Thoracic aorta endothelial cell (primary cell): ENCODE measurements around the gene ABO. TPM values are rescaled to one million over a fixed set of nuclear protein-coding genes. Genes with fewer than 3 reads are reported as not detected.

ENCODE experiments used
- small RNA-seq: library from RNA; depleted of rRNA; stranded (forward); fragments of <200 nt; gene quantifications from one replicate; pipeline ENCODE3, GENCODE V24; 2012
- total RNA-seq: library from RNA; depleted of rRNA; stranded (reverse); fragments of >200 nt; gene quantifications from 2 replicates; pipeline ENCODE4 v1.2.3, GENCODE V29; 2012

ABO gene
- total RNA-seq, result 0.13 and 0.22 TPM in 2 replicates

DNA sequence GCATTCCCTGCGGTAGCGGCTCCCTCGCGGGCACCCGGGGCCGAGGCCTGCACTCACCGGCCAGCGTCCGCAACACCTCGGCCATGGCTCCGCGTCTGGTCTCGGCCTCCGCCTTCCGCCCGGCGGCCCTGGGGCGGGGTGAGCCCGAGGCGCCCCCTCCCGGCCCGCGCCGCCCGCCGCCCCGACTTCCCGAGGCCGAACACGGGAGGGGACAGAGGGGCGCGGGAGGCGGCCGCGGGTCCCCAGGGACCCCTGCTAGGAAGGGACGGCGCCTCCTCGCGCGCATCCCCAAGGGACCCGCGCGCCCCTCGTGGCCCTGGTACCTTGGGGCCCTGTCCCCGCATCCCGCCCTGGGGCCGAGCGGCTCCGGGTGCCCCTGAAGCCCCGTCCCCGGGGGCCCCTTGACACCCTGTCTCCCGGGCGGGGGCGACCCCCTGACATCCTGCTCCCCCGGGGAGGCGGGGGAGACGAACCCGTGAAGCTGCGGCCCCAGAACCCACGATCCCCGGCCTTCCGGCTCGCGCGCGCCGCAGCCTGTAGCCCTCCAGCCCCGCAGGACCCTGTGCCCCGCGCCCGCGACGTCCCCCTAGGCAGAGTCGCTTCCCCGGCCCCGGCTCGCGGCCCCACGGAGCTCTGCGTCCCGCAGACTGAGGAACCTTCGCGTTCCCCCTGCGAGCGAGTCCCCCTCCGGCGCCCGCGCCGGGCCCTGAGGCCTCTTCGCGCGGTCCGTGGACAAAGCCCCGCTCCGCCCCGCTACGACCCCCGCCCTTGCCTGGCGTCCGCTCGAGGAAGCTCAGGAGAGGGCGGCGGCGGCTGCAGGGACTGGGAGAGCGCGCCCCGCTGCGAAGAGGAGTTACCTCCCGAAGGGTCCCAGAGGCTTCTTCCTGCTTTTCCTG, at the start of gene ABO:
ABO (minus strand) TSS at position 97 of the 896 bp plus-strand sequence.

DNA sequence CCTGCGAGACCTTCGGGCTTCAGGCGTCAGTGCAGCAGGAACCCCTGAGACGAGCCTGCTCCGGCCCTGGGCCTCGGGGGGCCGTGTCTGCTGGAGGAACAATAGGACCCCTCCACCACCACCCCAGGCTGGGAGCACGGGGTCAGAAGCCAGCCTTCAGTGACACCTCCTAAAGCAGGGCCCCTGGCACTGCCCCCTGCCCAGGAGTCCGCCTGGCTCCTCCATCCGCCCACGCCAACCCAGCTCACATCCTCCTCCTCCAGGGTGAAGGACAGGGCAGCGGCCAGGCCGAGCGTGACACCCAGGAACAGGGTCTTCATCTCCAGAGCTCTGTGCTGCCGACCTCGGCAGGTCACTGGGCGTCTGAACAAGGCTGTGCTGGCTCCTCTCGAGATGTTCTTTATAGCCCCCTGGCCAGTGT, 66.1 kb downstream of the ABO start, which contains the start of gene OBP2B:
OBP2B (minus strand) TSS at position 371 of the 421 bp plus-strand sequence; CDS start at position 320, 51 bp downstream.

Small RNA genes lying within 50 kb of the gene (small RNA-seq; reads per million reads assigned to genes)
- not detected for gene RF00019

Other genes with a start within 250 kb of the ABO start
- gene GTF3C5, start 244.2 kb downstream of the ABO start, total RNA-seq, result 44.3 and 57.2 TPM in 2 replicates
- gene CEL, start 213.2 kb downstream of the ABO start, total RNA-seq, result 0.14 and 0.53 TPM in 2 replicates
- 32.0 and 35.2 TPM in 2 replicates for gene RALGDS, start 154.0 kb downstream of the ABO start, total RNA-seq
- 12.5 and 14.1 TPM in 2 replicates for gene GBGT1, start 111.3 kb downstream of the ABO start, total RNA-seq
- gene OBP2B, start 66.0 kb downstream of the ABO start, total RNA-seq, result not detected in 2 replicates
- gene SURF6, start 61.0 kb upstream of the ABO start, total RNA-seq, result 11.0 and 11.3 TPM in 2 replicates
- 13.8 and 19.4 TPM in 2 replicates for gene MED22, start 72.9 kb upstream of the ABO start, total RNA-seq
- gene RPL7A, start 73.0 kb upstream of the ABO start, total RNA-seq, result 2,011 and 2,560 TPM in 2 replicates
- gene SURF1, start 81.3 kb upstream of the ABO start, total RNA-seq, result 11.3 and 21.5 TPM in 2 replicates
- 10.6 and 14.2 TPM in 2 replicates for gene SURF2, start 81.3 kb upstream of the ABO start, total RNA-seq
- 271 and 325 TPM in 2 replicates for gene SURF4, start 100.9 kb upstream of the ABO start, total RNA-seq
- 0.57 and 3.1 TPM in 2 replicates for gene STKLD1, start 101.2 kb upstream of the ABO start, total RNA-seq
- 18.9 and 24.6 TPM in 2 replicates for gene REXO4, start 142.8 kb upstream of the ABO start, total RNA-seq
- 0.53 and 0.57 TPM in 2 replicates for gene ADAMTS13, start 147.2 kb upstream of the ABO start, total RNA-seq
- 3.0 and 4.9 TPM in 2 replicates for gene CACFD1, start 184.8 kb upstream of the ABO start, total RNA-seq
- 19.0 and 33.8 TPM in 2 replicates for gene SLC2A6, start 203.9 kb upstream of the ABO start, total RNA-seq
- gene MYMK, start 249.8 kb upstream of the ABO start, total RNA-seq, result not detected in 2 replicates